Fibroblast of lung (primary cell): Measurements from ENCODE around the gene G6PC3.

Experiments
- EZH2 ChIP-seq: IDR thresholded peaks from 2 replicates; pipeline ENCODE4 v1.5.1; 2012; ENCODE audit warnings: low read length, control low read depth, mild to moderate bottlenecking; ENCODE audit errors: missing control alignments
- TF ChIP-seq, protein P1 (sequence below), 2 donors: IDR thresholded peaks in 1 of 2; conservative IDR thresholded peaks in 1 of 2; 1 replicate in 1 of 2; 2 replicates in 1 of 2; pipeline ENCODE4 v1.5.1; 2011 to 2012; ENCODE audit warnings: low read length in 2 of 2, control low read depth in 1 of 2, inconsistent platforms in 1 of 2, low read depth in 1 of 2, mild to moderate bottlenecking in 1 of 2

DNA sequence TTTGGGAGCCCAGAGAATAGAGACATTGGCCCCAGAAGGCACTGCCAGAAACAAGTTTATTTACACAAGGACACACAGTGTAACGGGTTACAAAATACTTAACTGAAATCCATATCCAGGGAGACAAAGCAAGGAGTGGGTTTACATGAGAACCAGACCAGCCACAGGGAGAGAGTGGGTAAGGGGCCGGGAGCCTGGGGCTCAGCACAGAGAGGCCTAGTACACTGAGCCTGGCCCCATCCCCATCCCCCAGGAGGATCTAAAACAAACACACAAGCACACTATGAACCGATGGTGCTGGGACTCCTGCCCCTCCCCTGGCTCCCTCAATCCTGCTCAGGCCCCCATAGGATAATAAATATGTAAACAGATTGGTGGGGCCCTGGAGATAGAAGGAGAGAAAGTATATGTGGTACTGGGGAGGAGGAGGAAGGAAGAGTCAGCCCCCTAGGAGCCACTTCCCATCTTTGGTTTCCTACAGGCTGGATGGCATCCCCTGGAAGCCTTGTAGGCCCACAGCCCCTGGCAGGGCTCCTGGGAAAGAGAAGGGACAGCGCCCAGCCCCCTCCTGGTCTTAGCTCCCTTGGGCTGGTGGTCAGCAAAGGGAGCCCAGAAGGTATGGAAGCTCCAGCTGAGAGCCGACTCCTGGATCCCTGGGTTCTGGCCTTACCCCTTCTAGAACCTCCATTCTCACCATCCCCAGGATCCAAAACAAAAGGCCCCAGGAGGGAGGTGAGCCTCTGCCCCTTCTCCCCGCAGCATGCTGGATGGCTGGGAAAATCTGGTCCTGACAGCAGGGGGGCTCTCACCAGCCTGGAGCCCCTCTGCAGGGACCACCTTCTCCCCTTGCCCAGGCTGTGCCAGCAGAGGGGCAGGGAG lies 6.4 kb downstream of the G6PC3 start:
- TF ChIP-seq, protein P1, sequence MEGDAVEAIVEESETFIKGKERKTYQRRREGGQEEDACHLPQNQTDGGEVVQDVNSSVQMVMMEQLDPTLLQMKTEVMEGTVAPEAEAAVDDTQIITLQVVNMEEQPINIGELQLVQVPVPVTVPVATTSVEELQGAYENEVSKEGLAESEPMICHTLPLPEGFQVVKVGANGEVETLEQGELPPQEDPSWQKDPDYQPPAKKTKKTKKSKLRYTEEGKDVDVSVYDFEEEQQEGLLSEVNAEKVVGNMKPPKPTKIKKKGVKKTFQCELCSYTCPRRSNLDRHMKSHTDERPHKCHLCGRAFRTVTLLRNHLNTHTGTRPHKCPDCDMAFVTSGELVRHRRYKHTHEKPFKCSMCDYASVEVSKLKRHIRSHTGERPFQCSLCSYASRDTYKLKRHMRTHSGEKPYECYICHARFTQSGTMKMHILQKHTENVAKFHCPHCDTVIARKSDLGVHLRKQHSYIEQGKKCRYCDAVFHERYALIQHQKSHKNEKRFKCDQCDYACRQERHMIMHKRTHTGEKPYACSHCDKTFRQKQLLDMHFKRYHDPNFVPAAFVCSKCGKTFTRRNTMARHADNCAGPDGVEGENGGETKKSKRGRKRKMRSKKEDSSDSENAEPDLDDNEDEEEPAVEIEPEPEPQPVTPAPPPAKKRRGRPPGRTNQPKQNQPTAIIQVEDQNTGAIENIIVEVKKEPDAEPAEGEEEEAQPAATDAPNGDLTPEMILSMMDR (conservative IDR thresholded peaks at IDR 0.05 in 1 of 2, IDR thresholded peaks at IDR 0.05 in 1 of 2; ENCODE audit: low read depth in 1 of 2, low read length in 2 of 2): no peak
- no peak for TF ChIP-seq EZH2
